K562 (cell line): Measurements from ENCODE around the gene MAP2K6. TPM values are rescaled to one million over a fixed set of nuclear protein-coding genes. Genes with fewer than 3 reads are reported as not detected.

Source experiments
- ATAC-seq: fragments of 200-7000 bp; cut with Tn5 transposase; 3 replicates; pipeline ENCODE4 v1.9.1; 2020; ENCODE audit warnings: moderate library complexity
- BruUV-seq: library from RNA; stranded (reverse); fragments of 400-500 nt; replicated peaks from 2 replicates; lab custom pipeline; 2021; lab: Mats Ljungman, UMichigan
- CTCF ChIA-PET: fragments of 300-600 bp; formaldehyde crosslinking; extraction: SDS; loops from one replicate; lab custom pipeline; 2021; ENCODE audit warnings: low intra/inter-chr PET ratio; lab: Yijun Ruan, JAX
- POLR2A ChIA-PET: fragments of 300-600, 350-650 bp; sonication (Branson Sonifier 250); formaldehyde crosslinking; extraction: SDS; loops from one replicate; lab custom pipeline; 2021; ENCODE audit warnings: antibody characterized with exemption, inconsistent platforms; lab: Yijun Ruan, JAX
- DNase-seq, 4 experiments: peaks; one replicate each; pipeline versions ENCODE4 v3.0.0 to v3.0.0-alpha.2; 2011 to 2018; ENCODE audit warnings: low spot score in 3 of 4, mixed read lengths in 3 of 4; ENCODE audit errors: extremely low read depth in 1 of 4
- FAIRE-seq: peaks from 2 replicates; lab custom pipeline; 2011; peaks lifted over from hg19 to GRCh38; lab: Jason Lieb, UNC
- H2AFZ ChIP-seq: 2 replicates; pipeline ENCODE4 v1.6.0; 2011; ENCODE audit warnings: low read depth, low read length, control low read depth, inconsistent platforms
- H3K27ac ChIP-seq: fragments of 200-600 bp; 3 replicates; pipeline ENCODE4 v1.8.0; 2011; ENCODE audit warnings: low read depth, mild to moderate bottlenecking, control low read depth, inconsistent platforms, low read length, moderate library complexity, mixed read lengths; ENCODE audit errors: extremely low read depth
- H3K27me3 ChIP-seq, 2 experiments: fragments of 300-600 bp in 1 of 2; 2 replicates in 1 of 2; 3 replicates in 1 of 2; pipeline versions ENCODE4 v1.6.0 to v1.8.0; 2011; ENCODE audit warnings: inconsistent platforms in 2 of 2, low read length in 2 of 2, mild to moderate bottlenecking in 1 of 2, mixed read lengths in 1 of 2, moderate library complexity in 1 of 2; ENCODE audit not compliant: control insufficient read depth in 2 of 2, insufficient read depth in 2 of 2
- H3K36me3 ChIP-seq: fragments of 300-600 bp; 3 replicates; pipeline ENCODE4 v1.8.0; 2011; ENCODE audit warnings: mild to moderate bottlenecking, low read length, inconsistent platforms; ENCODE audit not compliant: control insufficient read depth, insufficient read depth
- H3K4me1 ChIP-seq, 2 experiments: fragments of 200-600 bp in 1 of 2; replicated peaks in 1 of 2; 2 replicates in 1 of 2; 3 replicates in 1 of 2; pipeline versions ENCODE4 v1.5.1 to v1.8.0; 2011; ENCODE audit warnings: inconsistent platforms in 2 of 2, low read length in 2 of 2, mild to moderate bottlenecking in 1 of 2, mixed read lengths in 1 of 2, moderate library complexity in 1 of 2; ENCODE audit not compliant: control insufficient read depth in 2 of 2, insufficient read depth in 2 of 2
- H3K4me2 ChIP-seq: 2 replicates; pipeline ENCODE4 v1.6.1; 2011; ENCODE audit warnings: low read length, control low read depth, inconsistent platforms, mixed read lengths; ENCODE audit not compliant: insufficient read depth
- H3K4me3 ChIP-seq: fragments of 200-600 bp; sonication (generic), shearing (Covaris generic); 2 replicates; pipeline ENCODE4 v1.5.1; 2016; ENCODE audit warnings: control low read depth, inconsistent platforms
- H3K79me2 ChIP-seq: fragments of 200-600 bp; 3 replicates; pipeline ENCODE4 v1.8.0; 2011; ENCODE audit warnings: low read length, inconsistent platforms; ENCODE audit not compliant: control insufficient read depth, insufficient read depth
- H3K9ac ChIP-seq, 2 experiments: 2 replicates each; pipeline versions ENCODE4 v1.6.0 to v1.6.1; 2011; ENCODE audit warnings: low read depth in 2 of 2, low read length in 2 of 2, control low read depth in 1 of 2, inconsistent platforms in 1 of 2, mild to moderate bottlenecking in 1 of 2, mixed read lengths in 1 of 2; ENCODE audit not compliant: insufficient read depth in 1 of 2
- H3K9me1 ChIP-seq: one replicate; pipeline ENCODE4 v1.6.0; 2011; ENCODE audit warnings: inconsistent platforms, mild to moderate bottlenecking, low read length, moderate library complexity; ENCODE audit not compliant: control insufficient read depth, insufficient read depth
- H3K9me3 ChIP-seq: replicated peaks from 2 replicates; pipeline ENCODE4 v1.5.1; 2011; ENCODE audit warnings: low read depth, low read length, inconsistent platforms; ENCODE audit not compliant: control insufficient read depth, insufficient read depth
- H4K20me1 ChIP-seq: replicated peaks from 2 replicates; pipeline ENCODE4 v1.6.1; 2011; ENCODE audit warnings: low read length, inconsistent platforms, mixed read lengths; ENCODE audit not compliant: control insufficient read depth, insufficient read depth
- HDAC3 ChIP-seq: fragments of 450-650 bp; IDR thresholded peaks from 2 replicates; pipeline ENCODE4 v1.6.1; 2018; ENCODE audit warnings: borderline replicate concordance, mild to moderate bottlenecking, moderate library complexity; ENCODE audit not compliant: partially characterized antibody
- MTA1 ChIP-seq: fragments of 450-650 bp; IDR thresholded peaks from 2 replicates; pipeline ENCODE4 v1.6.1; 2017; ENCODE audit warnings: borderline replicate concordance
- ZNF707 ChIP-seq: fragments of 250-450 bp; sonication (Bioruptor Pico); conservative IDR thresholded peaks from 2 replicates; pipeline ENCODE4 v1.8.0; 2022; ENCODE audit warnings: inconsistent platforms, mild to moderate bottlenecking, moderate library complexity
- WGBS: fragments of 100-300 bp; shearing (Covaris generic); methylation state at CpG from one replicate; pipeline ENCODE4 v1.1.6; 2016; ENCODE audit warnings: low coverage, mixed read lengths; ENCODE audit not compliant: insufficient coverage; ENCODE audit errors: missing lambda C conversion rate; 5-methylcytosine and 5-hydroxymethylcytosine counted together
- in situ Hi-C: fragments of 300-500 bp; cut with MboI; formaldehyde crosslinking; loops from 4 replicates; pipeline ENCODE4 v1.15.0; 2018; ENCODE audit warnings: inconsistent platforms, mixed read lengths
- intact Hi-C: fragments of 100-400 bp; cut with micrococcal nuclease; formaldehyde crosslinking; loops from 2 replicates; pipeline ENCODE4 v1.14.2; 2022
- polyA plus RNA-seq, 8 experiments: library from polyadenylated mRNA; depleted of rRNA in 4 of 8; stranded (reverse) in 5 of 8; unstranded in 3 of 8; fragments of >200 nt; fragmentation: Nextera tagmentation in 2 of 8; fragmentation: Illumina TruSeq in 1 of 8; extraction: Ambion mirVana in 2 of 8; extraction: Trizol in 1 of 8; gene quantifications; 2 replicates each; pipeline versions ENCODE4 v1.2.1 to v1.2.3, GENCODE V29; 2011 to 2014; ENCODE audit warnings: inconsistent platforms in 1 of 8, missing spikeins in 1 of 8
- total RNA-seq, 7 experiments: library from RNA; depleted of rRNA in 6 of 7; stranded (reverse); fragments of >200 nt in 6 of 7; fragmentation: Illumina TruSeq in 2 of 7; extraction: Trizol in 2 of 7; gene quantifications; 2 replicates each; pipeline versions ENCODE4 v1.2.1 to v1.2.3, GENCODE V29; 2011 to 2021; ENCODE audit warnings: low replicate concordance in 1 of 7
- TF ChIP-seq, protein P1 (sequence below): fragments of 450-650 bp; conservative IDR thresholded peaks from 2 replicates; pipeline ENCODE4 v1.6.1; 2016; ENCODE audit warnings: missing genetic modification characterization, low read depth, mild to moderate bottlenecking, missing compliant biosample characterization, moderate library complexity
- TF ChIP-seq, protein P2 (sequence below): fragments of 250-450 bp; sonication (Bioruptor Pico); IDR thresholded peaks from 2 replicates; pipeline ENCODE4 v1.4.0; 2020; ENCODE audit warnings: mild to moderate bottlenecking, moderate library complexity, borderline replicate concordance
- TF ChIP-seq, protein P3 (sequence below): sonication (generic); formaldehyde crosslinking; IDR thresholded peaks from 2 replicates; pipeline ENCODE4 v1.8.0; 2023; ENCODE audit warnings: mild to moderate bottlenecking, missing genetic modification reagents

Gene MAP2K6
- total and polyA plus RNA-seq, 9 of the 15 experiments (the other 6 are each of a cell fraction or from before 2014, with no cell fraction given), result 0.07 to 0.13 TPM; not detected in 7

DNA sequence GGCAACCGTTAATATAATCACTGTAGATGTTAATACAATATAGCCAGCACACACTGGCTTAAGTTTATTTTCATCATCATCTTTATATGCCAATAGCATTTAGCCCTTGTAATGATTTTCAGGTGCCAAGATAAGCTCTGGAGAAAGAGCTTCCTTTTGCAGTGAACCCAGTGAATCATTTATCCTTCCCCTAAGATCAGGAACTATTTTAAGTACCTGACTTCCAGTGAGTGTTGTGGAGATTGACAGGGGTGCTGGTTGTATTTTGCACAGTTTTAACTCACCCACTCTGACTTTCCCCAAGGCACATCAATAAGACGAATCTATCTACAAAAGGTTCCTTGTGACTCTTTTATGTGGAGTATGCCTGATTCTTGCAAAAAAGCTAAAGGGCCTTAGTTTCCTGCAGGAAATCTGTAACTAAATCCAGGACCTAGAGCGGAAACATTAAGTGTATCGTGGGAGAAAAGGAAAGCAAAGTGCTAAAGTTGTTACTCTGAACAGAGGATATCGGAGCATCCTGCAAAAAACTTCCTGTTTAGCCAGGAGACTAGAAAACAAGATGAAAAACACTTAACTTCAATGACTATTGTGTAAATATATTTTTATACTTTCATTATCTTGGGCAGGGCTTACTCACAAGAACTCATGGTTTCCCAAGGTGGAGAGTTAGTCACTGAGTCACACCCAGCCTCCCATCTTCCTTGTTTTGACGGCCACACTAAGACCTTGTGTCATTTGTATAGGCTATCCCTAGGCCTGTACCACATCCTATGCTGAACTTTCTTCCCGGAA, 183.6 kb downstream of the MAP2K6 start:
- Histone ChIP-seq H3K79me2 (no peaks in the 10 kb centered on the region), H3K27me3 (no peaks in the 10 kb centered on the region), H4K20me1 (no peaks in the 10 kb centered on the region), H3K36me3 (no peaks in the 10 kb centered on the region), H3K9me1 (no peaks in the 10 kb centered on the region), H3K27ac (no peak overlapping the region)
- CTCF ChIA-PET, result no interaction called here
- TF ChIP-seq, protein P1, sequence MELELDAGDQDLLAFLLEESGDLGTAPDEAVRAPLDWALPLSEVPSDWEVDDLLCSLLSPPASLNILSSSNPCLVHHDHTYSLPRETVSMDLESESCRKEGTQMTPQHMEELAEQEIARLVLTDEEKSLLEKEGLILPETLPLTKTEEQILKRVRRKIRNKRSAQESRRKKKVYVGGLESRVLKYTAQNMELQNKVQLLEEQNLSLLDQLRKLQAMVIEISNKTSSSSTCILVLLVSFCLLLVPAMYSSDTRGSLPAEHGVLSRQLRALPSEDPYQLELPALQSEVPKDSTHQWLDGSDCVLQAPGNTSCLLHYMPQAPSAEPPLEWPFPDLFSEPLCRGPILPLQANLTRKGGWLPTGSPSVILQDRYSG (tag), result no peak
- TF ChIP-seq, all 486 proteins: peak for 0
- H3K4me2 ChIP-seq, result no peak overlapping the region
- H3K9me3 ChIP-seq, result no peaks in the 10 kb centered on the region
- BruUV-seq, result no TSS peak
- no peak overlapping the region for H3K9ac ChIP-seq
- no peak overlapping the region for H3K4me3 ChIP-seq
- DNase-seq (no peak), ATAC-seq (no peak), FAIRE-seq (no peak)
- in situ Hi-C loops (no loop called here), intact Hi-C loops (no loop called here)
- H2AFZ ChIP-seq, result no peak overlapping the region
- POLR2A ChIA-PET, result no interaction called here
- WGBS, result 0% methylated on average over 7 of the region's 7 CpGs
- H3K4me1 ChIP-seq, result no peaks in the 10 kb centered on the region

DNA sequence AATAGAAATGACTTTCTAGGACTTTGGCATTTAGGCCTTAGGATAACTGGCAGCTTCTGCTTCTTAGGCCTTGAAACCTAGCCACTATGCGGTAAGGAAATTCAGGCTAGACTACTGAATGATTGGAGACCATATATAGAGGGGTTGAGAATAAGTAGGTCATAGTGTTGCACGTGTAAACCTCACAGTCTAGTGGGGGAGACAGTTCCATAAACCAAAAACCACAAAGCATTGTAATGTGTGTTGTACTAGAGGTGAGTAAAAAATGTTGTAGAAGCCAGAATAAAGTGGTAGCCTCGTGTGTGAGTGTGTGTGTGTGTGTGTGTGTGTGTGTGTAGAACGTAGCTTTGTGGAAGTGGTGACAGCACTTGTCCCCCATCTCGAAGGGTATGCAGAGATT, 188.5 kb downstream of the MAP2K6 start:
- no TSS peak for BruUV-seq
- ChIA-PET CTCF (no interaction called here), POLR2A (no interaction called here)
- Histone ChIP-seq H3K27ac (no peak overlapping the region), H3K9me1 (no peaks in the 10 kb centered on the region), H3K4me2 (no peak overlapping the region), H3K4me3 (no peak overlapping the region), H3K79me2 (no peaks in the 10 kb centered on the region), H3K27me3 (no peaks in the 10 kb centered on the region), H3K4me1 (no peaks in the 10 kb centered on the region), H4K20me1 (no peaks in the 10 kb centered on the region), H2AFZ (no peak overlapping the region), H3K36me3 (no peaks in the 10 kb centered on the region), H3K9ac (no peak overlapping the region), H3K9me3 (no peaks in the 10 kb centered on the region)
- WGBS, result 0% methylated on average over 5 of the region's 5 CpGs
- intact Hi-C loops, result loop anchor here (10.0 kb wide), 1 partner anchor 562 kb away; the partner anchor contains the start of gene KCNJ2
- FAIRE-seq, result no peak
- in situ Hi-C loops, result no loop called here
- no peak for ATAC-seq
- DNase-seq, result no peak
- TF ChIP-seq HDAC3 (no peak), MTA1 (no peak), ZNF707 (CRISPR knock-in tag) (no peak)
- TF ChIP-seq, protein P2, sequence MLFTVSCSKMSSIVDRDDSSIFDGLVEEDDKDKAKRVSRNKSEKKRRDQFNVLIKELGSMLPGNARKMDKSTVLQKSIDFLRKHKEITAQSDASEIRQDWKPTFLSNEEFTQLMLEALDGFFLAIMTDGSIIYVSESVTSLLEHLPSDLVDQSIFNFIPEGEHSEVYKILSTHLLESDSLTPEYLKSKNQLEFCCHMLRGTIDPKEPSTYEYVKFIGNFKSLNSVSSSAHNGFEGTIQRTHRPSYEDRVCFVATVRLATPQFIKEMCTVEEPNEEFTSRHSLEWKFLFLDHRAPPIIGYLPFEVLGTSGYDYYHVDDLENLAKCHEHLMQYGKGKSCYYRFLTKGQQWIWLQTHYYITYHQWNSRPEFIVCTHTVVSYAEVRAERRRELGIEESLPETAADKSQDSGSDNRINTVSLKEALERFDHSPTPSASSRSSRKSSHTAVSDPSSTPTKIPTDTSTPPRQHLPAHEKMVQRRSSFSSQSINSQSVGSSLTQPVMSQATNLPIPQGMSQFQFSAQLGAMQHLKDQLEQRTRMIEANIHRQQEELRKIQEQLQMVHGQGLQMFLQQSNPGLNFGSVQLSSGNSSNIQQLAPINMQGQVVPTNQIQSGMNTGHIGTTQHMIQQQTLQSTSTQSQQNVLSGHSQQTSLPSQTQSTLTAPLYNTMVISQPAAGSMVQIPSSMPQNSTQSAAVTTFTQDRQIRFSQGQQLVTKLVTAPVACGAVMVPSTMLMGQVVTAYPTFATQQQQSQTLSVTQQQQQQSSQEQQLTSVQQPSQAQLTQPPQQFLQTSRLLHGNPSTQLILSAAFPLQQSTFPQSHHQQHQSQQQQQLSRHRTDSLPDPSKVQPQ (CRISPR knock-in tag), result no peak
- TF ChIP-seq, protein P3, sequence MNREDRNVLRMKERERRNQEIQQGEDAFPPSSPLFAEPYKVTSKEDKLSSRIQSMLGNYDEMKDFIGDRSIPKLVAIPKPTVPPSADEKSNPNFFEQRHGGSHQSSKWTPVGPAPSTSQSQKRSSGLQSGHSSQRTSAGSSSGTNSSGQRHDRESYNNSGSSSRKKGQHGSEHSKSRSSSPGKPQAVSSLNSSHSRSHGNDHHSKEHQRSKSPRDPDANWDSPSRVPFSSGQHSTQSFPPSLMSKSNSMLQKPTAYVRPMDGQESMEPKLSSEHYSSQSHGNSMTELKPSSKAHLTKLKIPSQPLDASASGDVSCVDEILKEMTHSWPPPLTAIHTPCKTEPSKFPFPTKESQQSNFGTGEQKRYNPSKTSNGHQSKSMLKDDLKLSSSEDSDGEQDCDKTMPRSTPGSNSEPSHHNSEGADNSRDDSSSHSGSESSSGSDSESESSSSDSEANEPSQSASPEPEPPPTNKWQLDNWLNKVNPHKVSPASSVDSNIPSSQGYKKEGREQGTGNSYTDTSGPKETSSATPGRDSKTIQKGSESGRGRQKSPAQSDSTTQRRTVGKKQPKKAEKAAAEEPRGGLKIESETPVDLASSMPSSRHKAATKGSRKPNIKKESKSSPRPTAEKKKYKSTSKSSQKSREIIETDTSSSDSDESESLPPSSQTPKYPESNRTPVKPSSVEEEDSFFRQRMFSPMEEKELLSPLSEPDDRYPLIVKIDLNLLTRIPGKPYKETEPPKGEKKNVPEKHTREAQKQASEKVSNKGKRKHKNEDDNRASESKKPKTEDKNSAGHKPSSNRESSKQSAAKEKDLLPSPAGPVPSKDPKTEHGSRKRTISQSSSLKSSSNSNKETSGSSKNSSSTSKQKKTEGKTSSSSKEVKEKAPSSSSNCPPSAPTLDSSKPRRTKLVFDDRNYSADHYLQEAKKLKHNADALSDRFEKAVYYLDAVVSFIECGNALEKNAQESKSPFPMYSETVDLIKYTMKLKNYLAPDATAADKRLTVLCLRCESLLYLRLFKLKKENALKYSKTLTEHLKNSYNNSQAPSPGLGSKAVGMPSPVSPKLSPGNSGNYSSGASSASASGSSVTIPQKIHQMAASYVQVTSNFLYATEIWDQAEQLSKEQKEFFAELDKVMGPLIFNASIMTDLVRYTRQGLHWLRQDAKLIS (CRISPR knock-in tag), result no peak
